Renal pelvis (tissue), 12 donors: ENCODE measurements around the gene PAFAH2. TPM values are rescaled to one million over a fixed set of nuclear protein-coding genes. Genes with fewer than 3 reads are reported as not detected.

Source experiments
- DNase-seq: peaks from one replicate; pipeline ENCODE4 v3.0.0-alpha.2; 2013
- long read RNA-seq, 16 experiments: transcript quantifications; one replicate each; lab custom pipeline, GENCODE V29; 2026
- polyA plus RNA-seq, 3 donors: library from polyadenylated mRNA; unstranded; fragments of 120-200 nt; gene quantifications; one replicate each; pipeline ENCODE4 v1.2.1, GENCODE V29; 2013; ENCODE audit not compliant: insufficient read length in 3 of 3

Gene PAFAH2
- polyA plus RNA-seq, result 10 to 100 TPM; 16.5 to 24.0 (median 19.1) TPM
- long read RNA-seq, donor 1, partial matches to known transcripts, result 0 of 3 reads
- long read RNA-seq, donor 1, other reads (novel, unspliced or antisense), result 0 of 3 reads
- long read RNA-seq, donor 2, partial matches to known transcripts, result 0 of 3 reads
- long read RNA-seq, donor 2, other reads (novel, unspliced or antisense), result 0 of 3 reads
- long read RNA-seq, donor 3, partial matches to known transcripts, result 0 of 3 reads
- long read RNA-seq, donor 3, other reads (novel, unspliced or antisense), result 0 of 3 reads
- long read RNA-seq, donor 4, result 0 reads
- long read RNA-seq, donor 5, result 0 reads
- long read RNA-seq, donor 6, partial matches to known transcripts, result 0 of 4 reads
- long read RNA-seq, donor 6, other reads (novel, unspliced or antisense), result 0 of 4 reads
- long read RNA-seq, donor 7, partial matches to known transcripts, result 0 of 4 reads
- long read RNA-seq, donor 7, other reads (novel, unspliced or antisense), result 0 of 4 reads
- long read RNA-seq, donor 8, partial matches to known transcripts, result 0 of 2 reads
- long read RNA-seq, donor 8, other reads (novel, unspliced or antisense), result 0 of 2 reads
- long read RNA-seq, donor 9, transcript PAFAH2-201 (11 exons, 3,581 nt), result major isoform, 6 of 6 reads
- long read RNA-seq, donor 9, partial matches to known transcripts, result 0 of 6 reads
- long read RNA-seq, donor 9, other reads (novel, unspliced or antisense), result 0 of 6 reads
- long read RNA-seq, donor 10, partial matches to known transcripts, result 0 of 1 reads
- long read RNA-seq, donor 10, other reads (novel, unspliced or antisense), result 0 of 1 reads
- long read RNA-seq, donor 11, partial matches to known transcripts, result 0 of 1 reads
- long read RNA-seq, donor 11, other reads (novel, unspliced or antisense), result 0 of 1 reads
- long read RNA-seq, donor 12, transcript PAFAH2-201 (11 exons, 3,581 nt), result major isoform, 6 of 6 reads
- long read RNA-seq, donor 12, partial matches to known transcripts, result 0 of 6 reads
- long read RNA-seq, donor 12, other reads (novel, unspliced or antisense), result 0 of 6 reads
- long read RNA-seq, donor 13, partial matches to known transcripts, result 0 of 1 reads
- long read RNA-seq, donor 13, other reads (novel, unspliced or antisense), result 0 of 1 reads
- long read RNA-seq, donor 14, result 0 reads
- long read RNA-seq, donor 15, transcript PAFAH2-201 (11 exons, 3,581 nt), result major isoform, 6 of 6 reads
- long read RNA-seq, donor 15, partial matches to known transcripts, result 0 of 6 reads
- long read RNA-seq, donor 15, other reads (novel, unspliced or antisense), result 0 of 6 reads
- long read RNA-seq, donor 16, partial matches to known transcripts, result 0 of 4 reads
- long read RNA-seq, donor 16, other reads (novel, unspliced or antisense), result 0 of 4 reads

DNA sequence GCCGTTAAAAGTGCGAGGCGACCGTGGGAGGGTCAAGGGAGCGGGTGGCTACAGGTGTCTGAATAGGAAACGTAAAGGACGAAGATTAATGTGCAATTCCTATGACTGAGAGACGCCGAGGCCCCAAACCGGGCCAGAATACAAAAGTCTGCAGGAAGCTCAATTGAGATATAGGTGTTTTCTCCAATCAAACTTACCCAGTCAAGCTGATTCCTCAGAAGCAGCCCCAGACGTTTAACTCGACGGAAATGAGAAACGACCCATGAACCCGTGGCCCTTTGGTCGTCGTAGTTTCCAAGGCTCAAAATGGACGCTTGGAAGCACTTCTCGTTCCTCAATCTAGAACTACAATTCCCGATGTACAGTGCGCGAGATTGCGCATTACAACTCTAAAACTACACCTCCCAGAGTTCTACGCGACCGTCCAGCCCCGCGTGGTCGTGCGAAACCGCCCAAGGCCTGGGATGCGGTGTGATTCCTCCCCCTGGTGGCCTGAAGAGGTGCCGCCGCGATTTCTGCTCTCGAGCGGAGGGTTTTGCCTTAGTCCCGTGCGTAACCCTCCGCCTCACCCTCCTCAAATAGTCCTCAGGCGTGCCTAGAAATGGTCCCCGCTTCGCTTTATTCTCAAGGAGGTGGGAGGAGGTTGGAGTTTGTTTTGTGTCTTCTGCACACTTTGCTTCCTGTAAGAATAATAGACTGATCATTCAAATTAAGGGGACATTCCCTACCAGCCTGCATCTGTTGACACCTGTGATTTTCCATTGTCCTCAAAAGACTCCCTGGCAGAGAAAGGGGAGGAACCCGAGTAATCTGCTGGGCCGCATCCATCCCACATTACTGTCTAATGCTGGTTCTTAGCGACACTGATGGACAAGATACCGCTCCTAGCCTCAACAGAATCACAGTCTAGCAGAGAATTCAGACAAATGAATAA lies at the start of gene PAFAH2:
TSS of gene PAFAH2 (minus strand) at position 236 of the 934 bp plus-strand sequence. CDS start 7,247 bp downstream, outside the sequence.
- DNase-seq, result peak; percentile 99

DNA sequence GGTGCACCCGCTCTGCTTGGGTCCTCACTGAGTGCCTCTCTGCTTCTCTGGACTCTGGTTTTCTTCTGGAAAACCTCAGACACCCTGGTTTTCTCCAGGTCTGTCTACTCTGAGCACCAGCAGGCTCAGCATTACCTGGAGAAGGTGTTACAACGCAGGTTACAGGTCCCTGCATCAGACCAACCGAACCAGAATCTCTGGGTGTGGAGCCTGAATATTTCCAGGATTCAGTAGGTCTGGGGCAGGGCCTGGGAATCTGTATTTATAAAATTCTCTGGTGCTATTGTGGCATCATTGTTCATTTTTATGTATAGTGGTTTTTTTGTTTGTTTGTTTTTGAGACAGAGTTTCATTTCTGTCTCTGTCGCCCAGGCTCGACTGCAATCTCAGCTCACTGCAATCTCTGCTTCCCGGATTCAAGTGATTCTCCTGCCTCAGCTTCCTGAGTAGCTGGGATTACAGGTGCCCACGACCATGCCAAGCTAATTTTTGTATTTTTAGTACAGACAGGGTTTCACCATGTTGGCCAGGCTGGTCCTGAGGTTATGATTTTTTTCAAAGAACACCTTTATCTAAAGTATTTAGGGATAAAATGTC lies 49.5 kb upstream of the PAFAH2 start:
- DNase-seq, result no peak

DNA sequence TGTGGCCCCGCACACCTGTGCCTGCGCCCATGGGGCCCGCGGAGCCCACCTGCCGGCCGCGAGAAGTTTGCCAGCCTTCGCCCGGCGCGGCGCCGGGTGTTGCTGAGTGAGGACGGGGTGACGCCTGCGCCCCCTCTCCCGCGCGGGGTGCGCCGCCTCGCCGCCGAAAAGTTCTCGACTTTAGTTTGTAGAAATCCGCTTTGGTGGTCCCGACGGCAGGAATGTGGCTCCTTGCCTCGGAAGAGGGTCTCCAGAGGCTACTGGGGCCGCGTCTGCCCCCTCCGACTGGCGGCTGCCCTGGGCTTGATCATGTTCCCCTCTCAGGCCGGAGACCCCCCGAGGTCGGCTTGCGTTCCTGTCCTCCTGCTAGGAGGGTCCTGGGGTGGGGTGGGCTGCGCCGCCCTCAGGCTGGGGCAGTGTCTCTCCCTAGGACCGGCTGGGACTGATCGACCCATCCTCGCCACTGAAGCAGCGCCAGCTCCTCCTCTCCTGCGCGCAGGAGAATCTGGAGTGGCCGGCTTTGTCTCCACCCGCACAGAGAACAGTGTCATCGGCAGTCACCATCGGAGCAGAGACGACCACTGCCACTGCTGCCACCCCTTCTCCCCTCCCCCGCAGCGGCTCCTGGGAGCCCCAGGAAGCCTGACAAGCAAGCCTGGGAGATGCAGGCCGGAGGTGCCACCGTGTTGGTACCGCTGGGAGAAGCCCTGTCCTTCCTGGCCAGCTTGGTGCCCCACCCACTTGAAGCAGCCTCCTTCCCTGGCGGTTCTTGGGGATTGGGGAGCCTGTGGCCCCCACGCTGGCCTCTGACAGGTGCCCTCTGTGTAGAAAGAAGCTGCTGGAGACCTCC lies 48.6 kb upstream of the PAFAH2 start:
- DNase-seq, result no peak

DNA sequence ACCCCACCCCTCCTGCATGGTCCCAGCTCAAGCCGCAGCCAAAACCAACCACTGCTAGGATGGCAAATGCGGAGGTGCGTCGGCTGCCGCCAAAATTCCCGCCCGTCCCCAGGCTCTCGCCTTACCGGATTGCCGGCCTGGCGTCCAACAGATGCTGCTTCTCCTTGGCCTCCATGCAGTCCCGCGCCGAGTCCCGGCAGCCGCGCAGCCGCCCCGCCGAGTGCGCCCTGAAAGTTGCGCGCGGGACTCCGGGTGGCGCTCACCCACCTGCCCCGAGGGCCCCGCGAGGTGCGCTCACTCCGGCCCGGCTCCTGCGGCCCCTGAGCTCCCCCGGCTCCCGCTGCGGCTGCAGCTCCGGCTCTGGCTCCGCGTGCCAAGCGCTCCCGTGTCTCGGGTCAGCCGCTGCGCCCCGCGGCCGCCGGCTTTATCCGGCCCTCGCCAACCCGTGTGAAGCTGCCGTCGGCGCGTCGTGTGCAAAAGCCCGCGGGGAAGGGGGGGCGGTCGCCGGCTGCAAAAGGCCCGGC lies 47.9 kb upstream of the PAFAH2 start, which contains the start of gene SLC30A2:
TSS of gene SLC30A2 (minus strand) at position 397 of the 524 bp plus-strand sequence. CDS start at position 175, 222 bp downstream.
- no peak for DNase-seq

DNA sequence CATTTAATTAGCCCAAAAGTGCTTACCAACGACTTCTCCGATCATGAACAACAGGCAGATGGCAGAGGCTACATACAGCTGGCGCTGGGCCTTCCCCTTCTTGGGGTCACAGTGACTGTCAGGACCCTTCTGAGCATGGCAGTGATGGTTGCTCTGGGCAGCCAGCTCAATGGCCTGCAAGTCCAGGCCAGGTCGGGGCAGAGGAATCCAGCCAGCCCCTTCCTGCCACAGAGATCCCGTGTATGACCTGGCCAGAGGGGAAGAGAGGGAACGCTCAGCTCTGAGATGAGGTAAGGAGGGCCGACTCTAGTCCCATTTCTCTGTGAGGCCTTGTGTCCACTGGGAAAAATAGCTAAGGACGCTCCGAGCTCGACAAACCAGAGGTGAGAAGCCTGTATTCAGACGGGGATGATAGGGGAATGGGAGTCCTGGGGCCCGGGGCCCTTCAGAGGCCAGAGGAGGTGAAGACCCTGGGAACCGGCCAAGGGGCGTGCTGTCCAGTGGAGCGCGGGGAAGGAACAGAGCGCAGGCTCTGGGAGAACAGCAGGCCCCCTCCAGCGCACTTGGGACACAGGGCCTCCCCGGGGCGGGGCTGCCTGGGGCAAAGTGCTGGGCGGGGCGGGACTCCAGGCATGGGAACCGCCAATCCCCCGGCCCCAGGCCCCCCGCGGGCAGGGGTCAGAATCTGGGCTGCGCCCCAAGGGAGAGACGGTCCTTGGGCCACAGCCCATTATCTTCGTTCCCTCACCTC lies 47.3 kb upstream of the PAFAH2 start:
- no peak for DNase-seq

DNA sequence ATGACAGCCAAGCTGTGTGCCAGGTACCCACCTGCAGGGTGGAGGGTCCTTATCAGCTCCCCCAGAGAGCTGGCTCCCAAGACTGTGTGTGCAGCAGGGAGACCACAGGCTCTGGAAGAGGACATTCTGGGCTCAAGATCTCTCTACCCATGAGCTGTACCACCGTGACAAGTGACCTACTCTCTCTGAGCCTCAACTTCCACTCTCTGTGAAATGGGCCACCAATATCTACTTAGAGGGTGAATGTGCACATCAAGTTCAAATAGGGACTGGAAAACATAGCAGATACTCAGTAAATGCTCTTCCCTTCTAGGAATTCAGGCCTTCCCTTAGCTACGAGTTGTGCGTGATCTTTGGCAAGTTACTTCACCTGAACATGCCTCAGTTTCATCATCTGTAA lies 46.6 kb upstream of the PAFAH2 start:
- DNase-seq, result no peak

DNA sequence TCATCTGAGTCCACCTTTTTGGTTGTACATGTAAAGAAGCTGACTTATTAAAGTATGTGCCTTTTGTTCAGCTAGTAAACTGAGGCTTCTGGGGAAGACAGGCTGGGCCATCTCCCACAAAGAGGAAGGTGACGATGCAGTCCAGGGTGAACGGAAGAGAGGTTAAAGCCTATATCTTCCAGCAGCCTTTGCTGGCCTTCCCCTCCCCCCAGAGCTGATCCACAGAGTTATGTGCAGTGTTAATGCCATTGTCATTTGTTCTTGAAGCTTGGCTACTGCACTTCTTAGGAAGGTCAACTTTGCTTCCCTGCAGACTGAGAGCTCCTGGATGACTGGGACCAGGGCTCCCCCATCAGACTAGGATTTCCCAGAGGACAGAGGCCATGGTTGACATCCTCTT lies 45.9 kb upstream of the PAFAH2 start:
- DNase-seq, result no peak

DNA sequence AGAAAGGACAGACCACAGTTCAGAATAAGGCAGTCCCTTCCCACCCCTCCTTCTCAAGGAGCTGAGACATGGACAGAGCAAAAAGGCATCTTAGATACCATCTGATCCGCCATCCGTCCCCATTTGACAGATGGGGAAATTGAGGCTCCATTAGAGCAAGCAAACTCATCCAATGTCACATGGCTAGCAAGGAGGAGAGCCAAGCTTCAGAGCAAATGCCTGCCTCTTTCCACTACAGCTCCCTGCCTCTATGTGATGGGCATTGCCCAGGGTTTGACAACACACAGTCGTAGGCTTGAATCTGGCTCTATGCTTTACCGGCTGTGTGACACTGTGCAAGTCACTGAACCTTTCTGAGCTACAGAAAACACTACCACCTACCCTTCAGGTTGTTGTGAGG lies 44.1 kb upstream of the PAFAH2 start:
- no peak for DNase-seq

DNA sequence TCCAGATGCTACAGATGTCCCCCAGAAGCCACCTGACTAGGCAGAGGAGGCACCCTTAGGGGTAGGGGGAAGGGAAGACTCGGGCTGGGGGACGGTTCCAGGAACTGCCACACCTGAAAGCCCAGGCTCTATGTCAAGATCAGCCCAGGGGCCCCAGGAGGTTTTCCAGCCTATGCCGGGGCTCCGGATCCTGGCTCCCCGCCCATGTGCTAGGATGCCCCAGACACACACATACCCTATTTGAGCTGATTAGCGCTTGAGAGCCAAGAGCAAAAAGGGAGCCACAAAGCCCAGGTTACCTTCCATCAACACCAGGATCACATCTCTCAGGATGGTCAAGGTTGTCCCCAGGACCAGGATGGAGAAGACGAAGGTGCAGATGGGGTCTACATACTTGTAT lies 43.5 kb upstream of the PAFAH2 start:
- DNase-seq, result no peak

DNA sequence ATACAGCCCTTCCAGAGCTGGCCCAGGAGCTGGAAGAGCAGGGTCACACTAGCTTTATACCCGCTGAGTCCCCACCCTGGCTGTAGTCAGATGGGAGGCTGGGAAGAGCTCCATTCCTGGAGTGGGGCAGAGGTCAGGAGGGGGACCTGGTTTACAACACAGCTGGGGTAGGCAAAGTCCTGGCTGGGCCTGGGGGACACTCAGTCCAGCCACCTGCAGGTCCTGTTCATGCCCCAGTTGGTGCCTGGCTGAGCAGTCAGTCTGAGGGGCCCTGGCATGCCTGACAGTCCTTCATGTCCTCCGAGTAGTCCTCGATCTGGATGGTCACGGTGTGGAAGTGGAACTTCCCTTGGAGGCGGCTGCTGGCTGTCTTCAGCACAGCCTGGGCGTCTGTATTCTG lies 41.0 kb upstream of the PAFAH2 start:
- DNase-seq, result no peak

DNA sequence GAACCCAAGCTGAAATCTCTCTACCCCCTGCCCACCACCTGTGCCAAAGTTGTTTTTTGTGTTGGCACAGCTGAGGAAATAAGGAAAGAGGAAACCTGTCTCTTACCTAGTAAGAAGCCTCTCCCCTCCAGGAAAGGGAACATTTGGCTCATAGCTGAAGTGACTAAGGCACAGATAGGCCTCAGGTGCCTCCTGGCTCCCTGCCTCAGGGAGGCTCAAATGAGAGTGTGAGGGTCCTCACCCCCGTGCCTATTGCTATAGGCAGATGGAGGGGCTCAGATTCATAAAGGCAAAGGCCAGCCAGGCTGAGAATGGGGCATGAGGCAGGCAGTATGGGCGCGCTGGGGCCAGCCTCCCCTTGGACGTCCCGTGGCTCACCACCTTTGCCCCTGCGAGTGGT lies 40.6 kb upstream of the PAFAH2 start:
- no peak for DNase-seq

DNA sequence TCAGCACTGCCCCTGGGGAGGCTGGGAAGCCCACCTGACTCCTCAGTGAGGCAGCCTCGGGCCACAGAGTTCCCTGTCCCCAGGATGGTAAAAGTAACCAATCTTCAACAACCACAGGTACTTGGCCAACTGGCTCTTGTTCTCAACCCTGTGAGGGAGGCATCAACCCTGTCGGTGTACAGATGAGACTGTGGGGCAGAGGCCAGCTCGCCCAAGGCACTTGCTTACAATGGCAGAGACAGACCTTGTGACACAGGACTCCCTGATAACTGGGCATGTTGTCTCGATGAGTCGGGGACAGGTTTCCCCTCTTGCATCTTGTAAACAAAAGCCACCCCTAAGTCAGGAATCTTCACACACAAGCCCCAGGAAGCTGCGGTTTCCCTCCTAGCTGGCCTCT lies 40.0 kb upstream of the PAFAH2 start:
- DNase-seq, result no peak

DNA sequence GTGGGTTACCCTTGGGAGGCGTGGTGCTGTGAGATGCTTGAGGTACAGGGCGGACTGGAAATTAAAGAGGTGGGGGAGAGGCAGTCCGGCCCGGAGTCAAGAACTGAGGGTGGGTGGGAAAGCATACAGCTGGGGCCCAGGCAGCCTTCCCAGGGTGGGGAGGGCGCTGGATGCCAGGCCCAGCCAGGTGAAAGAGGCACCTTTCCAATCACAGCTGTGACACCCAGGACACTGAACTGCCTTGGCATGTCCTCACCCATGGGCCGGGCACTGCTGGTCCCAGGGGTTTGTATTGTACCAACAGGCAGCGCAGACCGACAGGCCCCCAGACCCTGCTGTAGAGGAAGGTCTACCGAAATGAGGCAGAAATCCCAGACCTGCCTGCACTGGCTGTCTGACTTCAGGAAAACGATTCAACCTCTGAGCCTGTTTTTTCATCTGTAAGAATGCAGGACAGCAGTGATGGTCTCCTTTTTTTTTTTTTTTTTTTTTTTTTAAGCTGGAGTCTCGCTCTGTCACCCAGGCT lies 39.0 kb upstream of the PAFAH2 start:
- DNase-seq, result no peak

DNA sequence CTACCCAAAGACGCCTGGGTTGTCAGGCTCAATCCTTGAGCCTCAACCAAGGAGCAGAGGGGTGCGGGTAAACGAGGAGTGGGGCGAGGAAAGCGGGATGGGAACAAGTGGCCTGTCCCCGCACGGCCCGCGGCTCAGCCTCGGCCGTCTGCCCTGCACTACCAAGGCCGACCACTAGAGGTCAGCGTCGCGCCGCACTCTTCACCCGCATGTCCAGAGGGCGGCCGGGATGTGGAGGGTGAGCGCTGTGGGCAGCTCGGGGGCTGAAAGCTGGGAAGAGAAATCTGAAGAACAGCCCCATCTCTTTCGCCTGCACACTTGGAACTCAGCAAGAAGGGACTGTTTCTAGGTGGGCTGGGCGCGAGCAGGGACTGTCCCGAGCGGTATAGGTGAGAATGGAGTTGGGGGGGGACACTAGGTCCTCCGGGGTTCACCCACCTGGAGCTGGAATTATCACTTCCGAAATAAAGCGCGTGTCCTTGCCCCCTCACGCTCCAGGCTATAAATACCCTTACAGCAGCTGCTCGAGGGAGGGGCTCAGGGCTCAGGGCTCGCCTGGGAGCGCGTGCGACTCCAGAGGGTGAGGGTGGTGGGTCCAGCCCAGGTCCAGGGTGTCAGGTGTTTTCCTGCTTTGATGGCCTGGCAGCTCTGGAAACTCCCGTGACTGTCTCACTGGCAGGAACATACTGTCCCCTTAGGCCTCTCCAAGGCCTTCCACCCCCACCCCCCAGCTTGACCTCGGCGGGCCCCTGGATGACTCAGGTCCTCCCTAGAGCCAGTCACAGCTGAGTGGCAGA lies 38.3 kb upstream of the PAFAH2 start:
- peak; percentile 76 for DNase-seq

DNA sequence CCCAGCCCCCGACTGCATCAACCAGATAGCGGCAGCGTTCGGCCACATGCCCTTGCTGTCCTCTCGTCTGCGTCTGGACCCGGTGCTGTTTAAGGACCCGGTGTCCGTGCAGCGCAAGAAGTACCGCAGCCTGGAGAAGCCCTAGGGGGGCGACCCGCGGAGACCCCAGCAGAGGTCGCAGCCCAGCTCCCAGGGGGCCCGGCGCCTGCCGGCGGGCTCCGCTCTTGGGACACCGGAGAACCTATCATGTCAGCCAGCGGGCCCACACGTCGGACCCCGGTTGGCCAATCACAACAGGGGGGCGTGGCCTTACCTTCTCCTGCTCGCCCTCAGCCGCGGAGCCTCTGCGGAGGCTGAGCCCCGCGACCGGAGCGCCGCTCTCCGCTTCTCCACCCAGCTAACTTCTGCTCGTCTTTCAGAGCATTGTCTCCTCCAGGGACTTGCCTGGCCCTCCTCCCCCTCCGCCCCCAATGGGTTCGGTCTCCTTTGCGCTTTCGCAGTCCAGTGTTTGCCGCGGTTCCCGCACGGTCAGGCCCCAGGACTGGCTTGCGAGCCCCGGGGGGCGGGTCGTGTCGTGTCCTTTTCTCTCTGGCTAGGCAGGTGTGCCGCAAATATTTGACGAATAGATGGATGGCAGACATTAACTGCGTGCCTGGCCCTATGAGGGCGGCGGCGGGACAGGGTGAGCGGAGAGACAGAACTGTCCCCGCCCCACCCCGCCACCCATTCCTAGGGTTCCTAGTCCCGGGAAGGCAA lies 37.5 kb upstream of the PAFAH2 start:
- peak; percentile 89 for DNase-seq

DNA sequence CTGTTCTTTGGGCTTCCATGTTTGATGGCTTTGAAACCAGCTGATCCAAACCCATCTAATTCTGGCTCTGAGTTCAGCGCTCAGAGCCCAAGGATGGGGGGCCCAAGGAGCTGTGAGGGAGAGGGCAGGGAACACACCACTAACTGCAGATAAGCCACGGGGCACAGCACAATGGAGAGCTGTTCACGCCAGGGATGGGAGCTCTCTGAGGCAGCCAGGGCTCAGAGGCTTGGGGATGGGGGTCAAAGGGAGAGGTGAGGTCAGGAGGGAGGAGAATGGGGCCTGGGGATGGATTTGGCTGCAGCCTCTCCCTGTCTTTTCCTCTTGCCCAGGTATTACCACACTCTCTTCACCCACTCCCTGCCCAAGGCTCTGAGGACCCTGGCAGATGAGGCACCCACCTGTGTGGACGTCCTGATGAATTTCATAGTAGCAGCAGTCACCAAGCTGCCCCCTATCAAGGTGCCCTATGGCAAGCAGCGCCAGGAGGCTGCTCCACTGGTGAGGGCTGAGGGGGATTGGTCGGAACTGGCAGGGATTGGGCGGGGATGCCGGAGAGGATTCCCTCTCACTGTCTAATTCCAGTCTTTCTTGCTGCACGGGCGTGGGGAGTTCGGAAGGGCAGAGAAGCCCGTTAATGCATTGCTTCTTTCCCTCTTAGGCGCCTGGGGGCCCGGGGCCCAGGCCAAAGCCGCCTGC lies 36.8 kb upstream of the PAFAH2 start:
- DNase-seq, result no peak
